GM21528 (cell line): ENCODE results near the gene ESYT2.

Experiments used
- ATAC-seq: cut with Tn5 transposase; IDR thresholded peaks from one replicate; pipeline ENCODE4 v1.9.1; 2021; ENCODE audit warnings: mild to moderate bottlenecking, moderate library complexity; ENCODE audit not compliant: unreplicated experiment, low FRiP score

ESYT2 gene

GRCh38 chr7:158774952-158775351, 54.4 kb downstream of the ESYT2 start:
- no peak for ATAC-seq

GRCh38 chr7:158772916-158773315, 56.4 kb downstream of the ESYT2 start:
- ATAC-seq = no peak

DNA sequence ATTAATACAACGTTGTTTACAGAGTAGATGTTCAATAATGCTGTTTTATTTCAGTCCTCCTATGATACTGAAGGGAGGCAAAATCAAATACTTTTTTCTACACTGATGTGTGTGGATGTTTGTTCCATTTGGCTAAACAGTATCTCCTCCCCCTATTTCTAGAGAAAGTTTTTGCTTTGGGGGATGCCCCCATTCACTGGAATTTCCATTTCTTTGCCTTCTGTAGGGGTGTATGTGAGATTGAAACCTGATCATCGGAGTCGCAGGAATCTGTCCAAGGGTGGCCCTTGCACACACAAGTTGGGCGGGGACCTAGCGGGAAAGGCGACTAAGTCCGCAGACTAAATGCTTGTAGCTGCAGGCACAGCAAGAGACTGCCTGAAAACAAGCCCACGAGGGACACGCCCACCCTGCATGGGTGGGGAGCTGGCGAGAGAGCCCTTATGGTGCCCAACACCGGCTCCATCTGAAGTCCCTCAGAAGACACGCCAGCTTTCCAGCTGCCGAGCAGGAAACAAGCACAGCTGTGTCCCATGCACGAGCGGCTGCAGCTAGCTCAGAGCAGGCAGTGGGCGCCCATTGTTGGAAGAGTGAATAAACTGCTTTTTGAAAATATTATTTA, 58.0 kb downstream of the ESYT2 start:
- no peak for ATAC-seq

DNA sequence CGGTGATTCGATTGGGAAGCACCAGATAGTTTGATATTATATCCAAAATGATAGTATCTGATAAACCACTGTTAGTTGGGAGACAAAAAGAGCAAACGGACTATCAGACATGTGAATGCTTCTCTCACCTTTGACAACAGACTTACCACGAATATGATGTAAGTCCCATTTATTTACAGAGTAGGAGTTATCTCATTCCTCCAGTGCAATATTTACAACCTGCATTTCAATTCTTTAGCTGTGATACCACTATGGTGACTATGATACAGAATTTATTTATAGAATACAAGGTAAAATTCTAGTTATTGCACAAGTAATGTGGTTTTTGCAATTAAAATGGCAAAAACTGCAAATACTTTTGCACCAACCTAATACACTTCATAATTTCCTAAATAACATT, 61.6 kb downstream of the ESYT2 start:
- ATAC-seq = no peak

- no peak for ATAC-seq
These were observed 62.6 kb downstream of the ESYT2 start for GRCh38 chr7:158766570-158767281.

DNA sequence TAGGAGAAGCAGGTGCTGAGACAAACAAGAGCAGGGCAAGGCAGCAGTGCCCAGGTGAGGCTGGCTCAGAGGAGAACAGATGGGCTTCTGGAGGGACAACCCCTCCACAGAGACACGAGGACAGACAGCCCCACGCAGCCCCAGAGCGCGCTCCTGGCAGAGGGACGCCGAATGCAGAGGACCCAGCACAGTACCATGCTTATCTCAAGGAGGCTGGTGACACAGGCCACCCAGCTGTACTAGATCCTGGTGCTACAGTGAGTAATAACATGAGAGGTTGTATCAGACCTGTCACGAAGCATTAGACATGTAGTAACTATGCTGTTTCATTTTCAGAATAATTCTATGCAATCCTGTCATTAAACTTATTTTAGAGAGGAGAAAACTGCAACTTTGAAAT, 64.3 kb downstream of the ESYT2 start:
- no peak for ATAC-seq

- ATAC-seq = no peak
These were observed 65.8 kb downstream of the ESYT2 start for GRCh38 chr7:158763454-158764033.

- no peak for ATAC-seq
These were observed 67.4 kb downstream of the ESYT2 start for GRCh38 chr7:158761945-158762344.

DNA sequence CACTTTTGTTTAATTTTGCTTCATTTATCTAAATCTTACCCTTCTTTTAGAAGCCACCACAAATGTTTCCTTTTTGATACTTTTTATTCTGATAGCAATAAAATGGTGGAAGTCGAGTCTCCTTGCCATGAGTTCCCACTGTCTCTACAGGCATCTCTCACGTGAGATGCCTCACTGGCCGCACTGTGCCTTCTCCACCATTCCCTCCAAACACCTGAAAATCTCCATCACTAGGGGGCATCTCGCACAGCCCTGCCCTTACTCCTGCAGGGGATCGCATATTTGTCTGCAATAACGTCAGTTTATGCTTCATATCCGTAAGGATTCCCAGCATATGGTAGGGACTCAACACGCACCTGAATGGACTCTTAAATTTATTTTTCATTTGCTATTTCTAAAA, 68.4 kb downstream of the ESYT2 start:
- ATAC-seq = no peak

DNA sequence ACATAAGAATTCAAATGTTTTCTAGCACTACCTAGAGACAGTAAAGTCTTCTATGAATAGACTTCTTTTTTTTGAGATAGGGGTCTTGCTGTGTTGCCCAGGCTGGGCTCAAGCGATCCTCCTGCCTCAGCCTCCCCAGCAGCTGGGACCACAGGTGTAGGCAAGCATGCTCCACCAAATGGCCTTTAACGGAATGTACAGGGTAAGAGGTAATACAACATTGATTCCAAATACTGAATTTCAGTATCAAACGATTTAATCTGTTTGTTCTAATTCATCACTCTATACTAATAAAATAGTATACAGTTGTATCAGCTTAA, 68.9 kb downstream of the ESYT2 start:
- ATAC-seq = no peak

GRCh38 chr7:158759749-158760444, 69.4 kb downstream of the ESYT2 start:
- no peak for ATAC-seq

DNA sequence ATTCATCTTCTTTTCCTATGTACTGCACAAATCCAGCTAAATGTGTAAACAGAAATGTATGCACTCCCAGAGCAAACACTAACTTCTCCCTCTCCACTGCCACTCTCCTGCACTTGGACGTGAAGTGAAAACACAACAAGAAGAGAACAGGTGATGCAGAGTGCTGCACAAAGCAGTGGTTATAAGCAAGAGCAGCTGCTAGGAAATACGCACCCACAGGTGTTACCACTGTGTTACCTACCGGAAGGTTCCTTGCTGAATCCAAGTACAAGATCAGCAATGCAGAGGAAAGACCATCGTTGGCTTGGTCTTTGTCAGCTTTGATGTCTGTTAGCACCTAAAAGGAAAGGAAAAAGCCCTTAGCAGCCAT, 70.1 kb downstream of the ESYT2 start:
- no peak for ATAC-seq

DNA sequence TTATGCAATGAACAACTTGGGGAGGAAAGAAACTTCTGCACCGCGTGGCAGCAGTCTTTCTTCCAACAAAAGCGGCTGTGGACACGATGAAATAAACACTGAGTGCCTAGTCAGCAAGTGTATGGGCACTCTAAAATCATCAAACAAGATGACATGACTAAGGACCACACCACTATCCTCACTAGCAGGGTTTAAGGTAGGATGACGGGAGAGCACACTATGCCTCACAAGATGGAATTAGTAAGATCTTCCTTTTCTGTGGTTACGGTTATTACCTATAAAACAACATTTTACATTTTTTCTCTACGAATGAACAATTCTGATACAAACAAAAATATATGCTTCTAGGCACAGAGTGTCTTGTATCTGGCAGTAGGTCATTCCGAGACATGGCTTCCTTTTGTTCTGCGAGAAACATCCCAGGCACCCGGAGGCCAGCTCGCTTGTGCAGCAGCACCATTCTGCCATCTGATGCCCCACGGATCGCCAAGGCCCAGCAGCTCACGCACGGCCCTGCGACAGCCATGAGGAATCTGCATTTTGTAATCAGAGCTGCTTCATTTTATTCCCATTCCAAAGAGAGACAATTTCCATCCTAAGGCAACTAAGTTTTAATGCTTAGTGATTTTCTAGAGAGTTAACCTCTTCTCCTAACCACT, 70.6 kb downstream of the ESYT2 start:
- ATAC-seq = no peak

GRCh38 chr7:158757404-158757989, 71.8 kb downstream of the ESYT2 start:
- ATAC-seq = no peak

- no peak for ATAC-seq
These were observed 74.4 kb downstream of the ESYT2 start for GRCh38 chr7:158754746-158755444.

- ATAC-seq = no peak
These were observed 75.4 kb downstream of the ESYT2 start for GRCh38 chr7:158753900-158754299.

GRCh38 chr7:158751751-158752150, 77.6 kb downstream of the ESYT2 start:
- ATAC-seq = no peak

- no peak for ATAC-seq
These were observed 78.1 kb downstream of the ESYT2 start for GRCh38 chr7:158751199-158751598.

DNA sequence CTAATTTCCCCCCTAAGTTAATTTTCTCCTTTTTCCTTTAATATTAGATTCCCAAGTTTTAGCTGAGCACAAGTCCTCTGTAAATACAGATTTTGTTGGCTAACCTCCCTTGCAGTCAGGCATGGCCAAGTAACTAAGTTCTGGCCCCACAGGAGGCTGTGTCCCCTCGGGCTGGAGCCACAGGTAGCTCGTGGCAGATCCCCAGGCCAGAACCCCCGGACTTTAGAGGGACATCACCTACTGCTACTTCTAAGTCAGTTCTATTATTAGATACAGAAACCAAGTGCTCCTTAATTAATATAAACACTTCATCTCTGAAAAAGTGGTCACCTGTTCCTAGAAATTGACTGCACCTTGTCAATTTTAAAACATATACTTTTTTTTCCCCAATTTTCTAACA, 78.6 kb downstream of the ESYT2 start:
- ATAC-seq = no peak

DNA sequence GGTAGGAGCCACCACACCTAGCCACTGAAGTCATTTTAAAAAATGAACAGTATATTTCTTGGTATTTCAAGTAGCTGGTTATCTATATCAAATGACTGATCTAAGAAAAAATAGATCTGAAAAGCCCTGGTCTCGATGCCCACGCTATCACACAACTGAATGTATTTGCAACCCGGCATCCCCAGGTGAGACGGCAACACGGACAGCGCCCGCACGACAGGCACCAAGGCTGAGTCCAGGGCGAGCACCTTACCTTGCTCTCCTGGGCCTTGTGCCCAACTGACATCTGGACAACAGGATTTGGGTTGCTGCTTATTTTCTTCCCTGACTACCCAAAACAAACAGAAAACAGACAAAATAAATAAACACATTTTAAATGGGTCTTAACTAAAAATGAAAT, 79.9 kb downstream of the ESYT2 start:
- ATAC-seq = no peak
